HCT116 (cell line): ENCODE results near the gene IGSF23. TPM values are rescaled to one million over a fixed set of nuclear protein-coding genes. Genes with fewer than 3 reads are reported as not detected.

ENCODE experiments used
- ATAC-seq: fragments of 200-7000 bp; cut with Tn5 transposase; 2 replicates; pipeline ENCODE4 v1.9.1; 2020; ENCODE audit warnings: mild to moderate bottlenecking, moderate library complexity
- BruUV-seq: library from RNA; stranded (reverse); fragments of 400-500 nt; replicated peaks from 2 replicates; lab custom pipeline; 2021; lab: Mats Ljungman, UMichigan
- CTCF ChIA-PET: fragments of 300-600 bp; sonication (Branson Sonifier 250); formaldehyde crosslinking; loops from one replicate; lab custom pipeline; 2021; ENCODE audit warnings: antibody characterized with exemption; lab: Charles Lee
- POLR2A ChIA-PET: fragments of 300-600, 350-600 bp; sonication (Branson Sonifier 250); formaldehyde crosslinking; loops from one replicate; lab custom pipeline; 2021; ENCODE audit warnings: antibody characterized with exemption; lab: Charles Lee
- RAD21 ChIA-PET, 2 experiments: fragments of 300-600 bp; sonication (Branson Sonifier 250); formaldehyde crosslinking; loops; one replicate each; lab custom pipeline; 2023; ENCODE audit warnings: low total read pairs in 2 of 2; ENCODE audit not compliant: uncharacterized antibody in 2 of 2, unreplicated experiment in 2 of 2, low non-redundant PET in 1 of 2; lab: Charles Lee
- DNase-seq: peaks from one replicate; pipeline ENCODE4 v3.0.0-alpha.2; 2010; ENCODE audit warnings: low read depth, low spot score
- H2AFZ ChIP-seq: fragments of 200-600 bp; shearing (Covaris generic), sonication (generic); 2 replicates; pipeline ENCODE4 v1.6.1; 2017; ENCODE audit warnings: low read depth, mixed run types, mixed read lengths, antibody characterized with exemption, low read length; ENCODE audit not compliant: poor library complexity, severe bottlenecking
- H3K27ac ChIP-seq: 2 replicates; pipeline ENCODE4 v1.5.1; 2012; ENCODE audit warnings: low read depth, low read length
- H3K27me3 ChIP-seq: fragments of 200-600 bp; sonication (generic); 2 replicates; pipeline ENCODE4 v1.6.1; 2016; ENCODE audit warnings: mixed run types, low read length, mixed read lengths; ENCODE audit not compliant: insufficient read depth
- H3K36me3 ChIP-seq, 2 experiments: fragments of 200-500 bp in 1 of 2; fragments of 200-600 bp in 1 of 2; sonication (Bioruptor generic) in 1 of 2; sonication (generic) in 1 of 2; 2 replicates each; pipeline versions ENCODE4 v1.5.1 to v1.6.1; 2014 to 2016; ENCODE audit warnings: low read length in 2 of 2, inconsistent platforms in 1 of 2, mixed read lengths in 1 of 2, mixed run types in 1 of 2; ENCODE audit not compliant: insufficient read depth in 2 of 2, control insufficient read depth in 1 of 2
- H3K4me1 ChIP-seq, 2 experiments: fragments of 200-600 bp in 1 of 2; sonication (generic) in 1 of 2; 2 replicates each; pipeline versions ENCODE4 v1.5.1 to v1.6.1; 2012 to 2017; ENCODE audit warnings: low read length in 2 of 2, inconsistent platforms in 1 of 2, mild to moderate bottlenecking in 1 of 2, mixed read lengths in 1 of 2, mixed run types in 1 of 2, moderate library complexity in 1 of 2; ENCODE audit not compliant: insufficient read depth in 2 of 2, control insufficient read depth in 1 of 2
- H3K4me2 ChIP-seq: fragments of 200-600 bp; sonication (generic); 2 replicates; pipeline ENCODE4 v1.6.1; 2017; ENCODE audit warnings: mixed run types, low read length, mixed read lengths
- H3K4me3 ChIP-seq, 2 experiments: fragments of 200-600 bp in 1 of 2; sonication (generic) in 1 of 2; replicated peaks in 1 of 2; 2 replicates each; pipeline ENCODE4 v1.5.1; 2011 to 2016; ENCODE audit warnings: low read length in 2 of 2, control low read depth in 1 of 2, low read depth in 1 of 2, mild to moderate bottlenecking in 1 of 2, mixed read lengths in 1 of 2, mixed run types in 1 of 2
- H3K79me2 ChIP-seq: fragments of 200-600 bp; sonication (generic); 2 replicates; pipeline ENCODE4 v1.6.1; 2017; ENCODE audit warnings: mild to moderate bottlenecking, mixed run types, low read length, moderate library complexity, mixed read lengths; ENCODE audit not compliant: insufficient read depth
- H3K9ac ChIP-seq: fragments of 200-600 bp; sonication (generic); 2 replicates; pipeline ENCODE4 v1.6.1; 2016; ENCODE audit warnings: low read length, mixed read lengths
- H3K9me2 ChIP-seq: fragments of 200-600 bp; sonication (generic), shearing (Covaris generic); 2 replicates; pipeline ENCODE4 v1.6.1; 2017; ENCODE audit warnings: mixed run types, mild to moderate bottlenecking, moderate library complexity; ENCODE audit not compliant: insufficient read depth
- H3K9me3 ChIP-seq, 2 experiments: fragments of 200-500 bp in 1 of 2; fragments of 200-600 bp in 1 of 2; sonication (Bioruptor generic) in 1 of 2; sonication (generic) in 1 of 2; 2 replicates each; pipeline ENCODE4 v1.6.1; 2014 to 2017; ENCODE audit warnings: low read length in 2 of 2, mixed read lengths in 2 of 2, inconsistent platforms in 1 of 2, low read depth in 1 of 2, mild to moderate bottlenecking in 1 of 2, mixed run types in 1 of 2, moderate library complexity in 1 of 2; ENCODE audit not compliant: control insufficient read depth in 1 of 2, insufficient read depth in 1 of 2
- H4K20me1 ChIP-seq: fragments of 200-600 bp; sonication (generic), shearing (Covaris generic); 2 replicates; pipeline ENCODE4 v1.6.1; 2017; ENCODE audit warnings: mixed run types, mild to moderate bottlenecking, moderate library complexity; ENCODE audit not compliant: insufficient read depth
- CBX3 ChIP-seq: IDR thresholded peaks from 2 replicates; pipeline ENCODE4 v1.6.1; 2012; ENCODE audit warnings: low read depth
- CEBPB ChIP-seq: IDR thresholded peaks from 2 replicates; pipeline ENCODE4 v1.6.1; 2012; ENCODE audit warnings: low read depth
- EGR1 ChIP-seq: IDR thresholded peaks from 2 replicates; pipeline ENCODE4 v1.6.1; 2012; ENCODE audit warnings: low read depth
- ELF1 ChIP-seq: IDR thresholded peaks from 2 replicates; pipeline ENCODE4 v1.6.1; 2012; ENCODE audit warnings: low read depth, borderline replicate concordance
- EZH2 ChIP-seq: fragments of 200-600 bp; sonication (generic); IDR thresholded peaks from 2 replicates; pipeline ENCODE4 v1.6.1; 2017; ENCODE audit warnings: antibody characterized with exemption, mixed run types
- EZH2phosphoT487 ChIP-seq: fragments of 200-600 bp; IDR thresholded peaks from 2 replicates; pipeline ENCODE4 v1.6.1; 2018; ENCODE audit warnings: antibody characterized with exemption, borderline replicate concordance
- FOSL1 ChIP-seq: IDR thresholded peaks from 2 replicates; pipeline ENCODE4 v1.6.1; 2012; ENCODE audit warnings: low read depth
- JUND ChIP-seq: IDR thresholded peaks from 2 replicates; pipeline ENCODE4 v1.6.1; 2012
- POLR2A ChIP-seq: IDR thresholded peaks from 2 replicates; pipeline ENCODE4 v1.7.0; 2011; ENCODE audit warnings: borderline replicate concordance; ENCODE audit not compliant: insufficient read depth, insufficient read length; ENCODE audit errors: extremely low read depth
- POLR2AphosphoS5 ChIP-seq: IDR thresholded peaks from 2 replicates; pipeline ENCODE4 v1.6.1; 2011; ENCODE audit warnings: mild to moderate bottlenecking, low read depth, low read length, moderate library complexity
- RAD21 ChIP-seq: IDR thresholded peaks from 2 replicates; pipeline ENCODE4 v1.6.1; 2012; ENCODE audit warnings: low read depth, mild to moderate bottlenecking
- SIN3A ChIP-seq: IDR thresholded peaks from 2 replicates; pipeline ENCODE4 v1.6.1; 2012; ENCODE audit warnings: low read depth
- SP1 ChIP-seq: IDR thresholded peaks from 2 replicates; pipeline ENCODE4 v1.6.1; 2012; ENCODE audit warnings: low read depth
- SRF ChIP-seq: IDR thresholded peaks from 2 replicates; pipeline ENCODE4 v1.6.1; 2012; ENCODE audit warnings: low read depth
- TCF7L2 ChIP-seq: IDR thresholded peaks from 2 replicates; pipeline ENCODE4 v1.7.0; 2011; ENCODE audit warnings: borderline replicate concordance, inconsistent platforms; ENCODE audit not compliant: insufficient read depth, insufficient read length; ENCODE audit errors: extremely low read depth
- YY1 ChIP-seq: IDR thresholded peaks from 2 replicates; pipeline ENCODE4 v1.6.1; 2011; ENCODE audit warnings: low read length, low read depth, moderate library complexity, mild to moderate bottlenecking; ENCODE audit not compliant: insufficient replicate concordance; ENCODE audit errors: extremely low read depth
- intact Hi-C: fragments of 100-400 bp; cut with micrococcal nuclease; formaldehyde crosslinking; loops from 2 replicates; pipeline ENCODE4 v1.10.0; 2022
- total RNA-seq: library from RNA; stranded (reverse); gene quantifications from one replicate; pipeline ENCODE4 v1.2.1, GENCODE V29; 2021; ENCODE audit not compliant: unreplicated experiment
- TF ChIP-seq, protein P1 (sequence below): IDR thresholded peaks from 2 replicates; pipeline ENCODE4 v1.6.1; 2012; ENCODE audit warnings: low read depth
- TF ChIP-seq, protein P2 (sequence below): IDR thresholded peaks from 2 replicates; pipeline ENCODE4 v1.6.1; 2012
- TF ChIP-seq, protein P3 (sequence below): IDR thresholded peaks from 2 replicates; pipeline ENCODE4 v1.6.1; 2012
- TF ChIP-seq, protein P4 (sequence below): IDR thresholded peaks from 2 replicates; pipeline ENCODE4 v1.6.1; 2011; ENCODE audit warnings: mild to moderate bottlenecking, low read length, moderate library complexity; ENCODE audit not compliant: insufficient replicate concordance; ENCODE audit errors: extremely low read depth

Gene IGSF23
- total RNA-seq, 1 experiment from 2014 or later, result not detected

DNA sequence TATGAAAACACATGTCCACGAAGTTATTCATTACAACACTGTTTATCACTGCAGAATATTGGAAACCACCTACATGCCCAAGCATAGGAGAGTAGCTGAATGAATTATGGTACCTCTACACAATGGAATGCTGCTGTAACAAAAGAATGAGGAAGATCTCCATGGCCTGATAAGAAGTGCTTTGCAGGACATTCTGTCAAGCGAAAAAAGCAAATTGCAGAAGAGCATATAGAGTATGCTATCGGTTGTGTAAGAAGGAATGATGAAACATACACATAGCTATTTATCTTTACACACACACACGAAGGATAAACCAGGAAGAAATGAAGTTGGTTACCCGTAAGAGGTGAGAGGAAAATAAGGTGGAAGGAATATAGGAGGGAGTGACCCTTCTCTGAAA is 46.4 kb upstream of the IGSF23 start:
- Histone ChIP-seq H3K27ac (no peak overlapping the region), H3K9me3 (no peaks in the 10 kb centered on the region), H3K4me2 (no peak overlapping the region), H3K9ac (no peak overlapping the region), H3K4me3 (no peak overlapping the region), H3K36me3 (no peaks in the 10 kb centered on the region), H2AFZ (no peak overlapping the region), H3K9me2 (no peaks in the 10 kb centered on the region), H3K79me2 (no peaks in the 10 kb centered on the region), H3K4me1 (no peaks in the 10 kb centered on the region), H3K27me3 (no peaks in the 10 kb centered on the region), H4K20me1 (no peaks in the 10 kb centered on the region)
- no peak for DNase-seq
- RAD21 ChIA-PET, result interaction anchor here in 1 of 2 experiments (0.6 kb wide), 1 partner anchor 150 kb away, joined by 3 read pairs; no protein-coding TSS in a partner anchor
- intact Hi-C loops, result no loop called here
- ATAC-seq, result no peak
- POLR2A ChIA-PET, result no interaction called here
- TF ChIP-seq SP1 (no peak), FOSL1 (no peak), SIN3A (no peak), RAD21 (no peak), POLR2AphosphoS5 (no peak), JUND (no peak), EZH2 (no peak), ELF1 (no peak), EGR1 (no peak), SRF (no peak), YY1 (no peak), CBX3 (no peak), TCF7L2 (no peak), EZH2phosphoT487 (no peak), POLR2A (no peak), CEBPB (no peak)
- TF ChIP-seq, protein P1, sequence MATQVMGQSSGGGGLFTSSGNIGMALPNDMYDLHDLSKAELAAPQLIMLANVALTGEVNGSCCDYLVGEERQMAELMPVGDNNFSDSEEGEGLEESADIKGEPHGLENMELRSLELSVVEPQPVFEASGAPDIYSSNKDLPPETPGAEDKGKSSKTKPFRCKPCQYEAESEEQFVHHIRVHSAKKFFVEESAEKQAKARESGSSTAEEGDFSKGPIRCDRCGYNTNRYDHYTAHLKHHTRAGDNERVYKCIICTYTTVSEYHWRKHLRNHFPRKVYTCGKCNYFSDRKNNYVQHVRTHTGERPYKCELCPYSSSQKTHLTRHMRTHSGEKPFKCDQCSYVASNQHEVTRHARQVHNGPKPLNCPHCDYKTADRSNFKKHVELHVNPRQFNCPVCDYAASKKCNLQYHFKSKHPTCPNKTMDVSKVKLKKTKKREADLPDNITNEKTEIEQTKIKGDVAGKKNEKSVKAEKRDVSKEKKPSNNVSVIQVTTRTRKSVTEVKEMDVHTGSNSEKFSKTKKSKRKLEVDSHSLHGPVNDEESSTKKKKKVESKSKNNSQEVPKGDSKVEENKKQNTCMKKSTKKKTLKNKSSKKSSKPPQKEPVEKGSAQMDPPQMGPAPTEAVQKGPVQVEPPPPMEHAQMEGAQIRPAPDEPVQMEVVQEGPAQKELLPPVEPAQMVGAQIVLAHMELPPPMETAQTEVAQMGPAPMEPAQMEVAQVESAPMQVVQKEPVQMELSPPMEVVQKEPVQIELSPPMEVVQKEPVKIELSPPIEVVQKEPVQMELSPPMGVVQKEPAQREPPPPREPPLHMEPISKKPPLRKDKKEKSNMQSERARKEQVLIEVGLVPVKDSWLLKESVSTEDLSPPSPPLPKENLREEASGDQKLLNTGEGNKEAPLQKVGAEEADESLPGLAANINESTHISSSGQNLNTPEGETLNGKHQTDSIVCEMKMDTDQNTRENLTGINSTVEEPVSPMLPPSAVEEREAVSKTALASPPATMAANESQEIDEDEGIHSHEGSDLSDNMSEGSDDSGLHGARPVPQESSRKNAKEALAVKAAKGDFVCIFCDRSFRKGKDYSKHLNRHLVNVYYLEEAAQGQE, result no peak
- TF ChIP-seq, protein P2, sequence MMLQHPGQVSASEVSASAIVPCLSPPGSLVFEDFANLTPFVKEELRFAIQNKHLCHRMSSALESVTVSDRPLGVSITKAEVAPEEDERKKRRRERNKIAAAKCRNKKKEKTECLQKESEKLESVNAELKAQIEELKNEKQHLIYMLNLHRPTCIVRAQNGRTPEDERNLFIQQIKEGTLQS, result no peak
- TF ChIP-seq, protein P3, sequence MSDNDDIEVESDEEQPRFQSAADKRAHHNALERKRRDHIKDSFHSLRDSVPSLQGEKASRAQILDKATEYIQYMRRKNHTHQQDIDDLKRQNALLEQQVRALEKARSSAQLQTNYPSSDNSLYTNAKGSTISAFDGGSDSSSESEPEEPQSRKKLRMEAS, result no peak
- TF ChIP-seq, protein P4, sequence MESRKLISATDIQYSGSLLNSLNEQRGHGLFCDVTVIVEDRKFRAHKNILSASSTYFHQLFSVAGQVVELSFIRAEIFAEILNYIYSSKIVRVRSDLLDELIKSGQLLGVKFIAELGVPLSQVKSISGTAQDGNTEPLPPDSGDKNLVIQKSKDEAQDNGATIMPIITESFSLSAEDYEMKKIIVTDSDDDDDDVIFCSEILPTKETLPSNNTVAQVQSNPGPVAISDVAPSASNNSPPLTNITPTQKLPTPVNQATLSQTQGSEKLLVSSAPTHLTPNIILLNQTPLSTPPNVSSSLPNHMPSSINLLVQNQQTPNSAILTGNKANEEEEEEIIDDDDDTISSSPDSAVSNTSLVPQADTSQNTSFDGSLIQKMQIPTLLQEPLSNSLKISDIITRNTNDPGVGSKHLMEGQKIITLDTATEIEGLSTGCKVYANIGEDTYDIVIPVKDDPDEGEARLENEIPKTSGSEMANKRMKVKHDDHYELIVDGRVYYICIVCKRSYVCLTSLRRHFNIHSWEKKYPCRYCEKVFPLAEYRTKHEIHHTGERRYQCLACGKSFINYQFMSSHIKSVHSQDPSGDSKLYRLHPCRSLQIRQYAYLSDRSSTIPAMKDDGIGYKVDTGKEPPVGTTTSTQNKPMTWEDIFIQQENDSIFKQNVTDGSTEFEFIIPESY, result no peak
- BruUV-seq, result no TSS peak
- CTCF ChIA-PET, result no interaction called here
